ENCODE data around the gene PRR19.

GRCh38 chr19:42255766-42256745 is 45.9 kb upstream of the PRR19 start:
- TF ChIP-seq, protein P1, sequence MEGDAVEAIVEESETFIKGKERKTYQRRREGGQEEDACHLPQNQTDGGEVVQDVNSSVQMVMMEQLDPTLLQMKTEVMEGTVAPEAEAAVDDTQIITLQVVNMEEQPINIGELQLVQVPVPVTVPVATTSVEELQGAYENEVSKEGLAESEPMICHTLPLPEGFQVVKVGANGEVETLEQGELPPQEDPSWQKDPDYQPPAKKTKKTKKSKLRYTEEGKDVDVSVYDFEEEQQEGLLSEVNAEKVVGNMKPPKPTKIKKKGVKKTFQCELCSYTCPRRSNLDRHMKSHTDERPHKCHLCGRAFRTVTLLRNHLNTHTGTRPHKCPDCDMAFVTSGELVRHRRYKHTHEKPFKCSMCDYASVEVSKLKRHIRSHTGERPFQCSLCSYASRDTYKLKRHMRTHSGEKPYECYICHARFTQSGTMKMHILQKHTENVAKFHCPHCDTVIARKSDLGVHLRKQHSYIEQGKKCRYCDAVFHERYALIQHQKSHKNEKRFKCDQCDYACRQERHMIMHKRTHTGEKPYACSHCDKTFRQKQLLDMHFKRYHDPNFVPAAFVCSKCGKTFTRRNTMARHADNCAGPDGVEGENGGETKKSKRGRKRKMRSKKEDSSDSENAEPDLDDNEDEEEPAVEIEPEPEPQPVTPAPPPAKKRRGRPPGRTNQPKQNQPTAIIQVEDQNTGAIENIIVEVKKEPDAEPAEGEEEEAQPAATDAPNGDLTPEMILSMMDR (IDR thresholded peaks at IDR 0.05; ENCODE audit: insufficient read depth, low read length): no peak
- TF ChIP-seq SPI1 (IDR thresholded peaks at IDR 0.05; ENCODE audit: borderline replicate concordance, low read depth) (no peak), POLR2AphosphoS5 (IDR thresholded peaks at IDR 0.05; ENCODE audit: low read depth) (no peak)

Measured in HL-60 (cell line).